Neutrophil (primary cell): ENCODE measurements around the gene CXXC5.

Source experiments
- H3K27ac ChIP-seq: fragments of 200-600 bp; sonication (generic); 2 replicates; pipeline ENCODE4 v1.5.1; 2016; ENCODE audit warnings: mild to moderate bottlenecking, moderate library complexity
- H3K27me3 ChIP-seq: fragments of 200-600 bp; sonication (generic); 2 replicates; pipeline ENCODE4 v1.6.0; 2016; ENCODE audit warnings: mild to moderate bottlenecking
- H3K36me3 ChIP-seq: fragments of 200-600 bp; sonication (generic); 2 replicates; pipeline ENCODE4 v1.5.1; 2017
- H3K4me1 ChIP-seq, 2 experiments: fragments of 200-600 bp in 1 of 2; sonication (generic) in 1 of 2; 1 replicate in 1 of 2; 2 replicates in 1 of 2; pipeline versions ENCODE4 v1.5.1 to v1.6.1; 2013 to 2016; ENCODE audit warnings: low read depth in 1 of 2, low read length in 1 of 2, mild to moderate bottlenecking in 1 of 2, moderate library complexity in 1 of 2; ENCODE audit not compliant: control insufficient read depth in 1 of 2, insufficient read depth in 1 of 2
- H3K4me3 ChIP-seq, 2 experiments: fragments of 200-600 bp in 1 of 2; sonication (generic) in 1 of 2; 1 replicate in 1 of 2; 2 replicates in 1 of 2; pipeline ENCODE4 v1.5.1; 2013 to 2016; ENCODE audit warnings: low read depth in 1 of 2, low read length in 1 of 2, mild to moderate bottlenecking in 1 of 2, moderate library complexity in 1 of 2
- H3K9me3 ChIP-seq: fragments of 200-600 bp; sonication (generic); 2 replicates; pipeline ENCODE4 v1.5.1; 2016
- TF ChIP-seq, protein P1 (sequence below): fragments of 200-600 bp; sonication (generic); IDR thresholded peaks from 2 replicates; pipeline ENCODE4 v1.5.1; 2016; ENCODE audit warnings: antibody characterized with exemption

Gene CXXC5

DNA sequence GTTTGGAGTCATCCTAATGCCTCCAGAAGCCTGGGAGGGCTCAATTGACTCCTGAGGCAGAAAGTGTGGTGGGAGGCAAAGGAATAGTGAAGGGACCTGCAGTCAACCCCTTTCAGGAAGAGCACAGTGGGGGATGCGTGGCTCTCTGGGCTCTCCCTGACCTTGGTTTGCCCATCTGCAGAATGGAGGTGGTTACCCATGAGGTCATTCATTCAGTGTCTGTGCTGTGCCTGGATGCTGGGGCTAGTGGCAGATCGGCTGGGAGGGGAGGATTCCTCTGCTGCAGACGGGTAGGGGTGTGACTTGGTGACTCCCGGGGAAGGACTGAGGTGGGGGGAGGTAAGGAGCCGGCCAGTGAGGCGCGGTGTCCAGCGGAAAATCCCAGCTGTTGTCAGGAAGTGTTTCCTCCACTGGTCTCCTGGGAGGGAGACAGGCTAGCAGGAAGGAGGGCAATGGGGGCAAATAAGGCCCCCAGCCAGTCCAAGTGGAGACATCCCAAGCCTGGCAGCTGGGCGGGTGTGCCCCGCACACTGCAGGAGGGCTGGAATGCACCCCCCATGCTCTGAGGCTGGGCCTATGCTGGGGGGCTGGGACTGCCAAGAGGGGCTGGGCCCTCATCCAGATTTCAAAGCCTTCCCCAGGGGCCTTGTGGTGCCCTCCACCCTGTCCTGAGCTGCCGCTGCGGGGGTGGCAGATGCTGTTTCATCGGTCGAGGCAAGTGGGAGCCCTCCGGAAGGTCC is 10.9 kb downstream of the CXXC5 start:
- H3K4me3 ChIP-seq: no peak overlapping the region
- TF ChIP-seq, protein P1, sequence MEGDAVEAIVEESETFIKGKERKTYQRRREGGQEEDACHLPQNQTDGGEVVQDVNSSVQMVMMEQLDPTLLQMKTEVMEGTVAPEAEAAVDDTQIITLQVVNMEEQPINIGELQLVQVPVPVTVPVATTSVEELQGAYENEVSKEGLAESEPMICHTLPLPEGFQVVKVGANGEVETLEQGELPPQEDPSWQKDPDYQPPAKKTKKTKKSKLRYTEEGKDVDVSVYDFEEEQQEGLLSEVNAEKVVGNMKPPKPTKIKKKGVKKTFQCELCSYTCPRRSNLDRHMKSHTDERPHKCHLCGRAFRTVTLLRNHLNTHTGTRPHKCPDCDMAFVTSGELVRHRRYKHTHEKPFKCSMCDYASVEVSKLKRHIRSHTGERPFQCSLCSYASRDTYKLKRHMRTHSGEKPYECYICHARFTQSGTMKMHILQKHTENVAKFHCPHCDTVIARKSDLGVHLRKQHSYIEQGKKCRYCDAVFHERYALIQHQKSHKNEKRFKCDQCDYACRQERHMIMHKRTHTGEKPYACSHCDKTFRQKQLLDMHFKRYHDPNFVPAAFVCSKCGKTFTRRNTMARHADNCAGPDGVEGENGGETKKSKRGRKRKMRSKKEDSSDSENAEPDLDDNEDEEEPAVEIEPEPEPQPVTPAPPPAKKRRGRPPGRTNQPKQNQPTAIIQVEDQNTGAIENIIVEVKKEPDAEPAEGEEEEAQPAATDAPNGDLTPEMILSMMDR: no peak
- no peak overlapping the region for H3K27ac ChIP-seq
- H3K36me3 ChIP-seq: no peaks in the 10 kb centered on the region
- H3K27me3 ChIP-seq: peaks cover 93% of the 10 kb centered on the region
- no peaks in the 10 kb centered on the region for H3K9me3 ChIP-seq
- peaks cover 3 to 10% of the 10 kb centered on the region in 2 experiments for H3K4me1 ChIP-seq

DNA sequence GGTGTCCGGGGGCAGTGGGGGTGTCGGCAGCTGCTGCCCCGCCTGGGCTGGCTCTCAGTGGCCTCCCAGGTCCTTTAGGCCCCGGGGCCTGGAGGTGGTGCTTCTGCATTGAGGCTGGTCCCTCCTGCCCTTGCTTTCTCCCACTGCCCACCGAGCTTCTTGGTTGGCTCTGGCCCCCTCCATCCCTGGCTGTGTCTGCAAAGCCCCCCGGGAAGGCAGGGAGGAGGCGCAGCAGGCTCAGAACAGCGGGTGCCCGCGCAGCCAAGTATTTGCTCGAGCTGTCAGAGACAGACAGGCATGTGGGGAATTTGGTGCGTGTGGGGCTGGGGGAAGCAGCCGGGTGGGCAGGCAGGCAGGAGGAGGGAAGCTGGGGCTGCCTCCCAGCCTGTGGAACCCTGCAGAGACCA is 11.5 kb downstream of the CXXC5 start:
- Histone ChIP-seq H3K27me3 (peaks cover 93% of the 10 kb centered on the region), H3K4me1 (peaks cover 9 to 14% of the 10 kb centered on the region in 2 experiments), H3K27ac (no peak overlapping the region), H3K36me3 (no peaks in the 10 kb centered on the region), H3K9me3 (no peaks in the 10 kb centered on the region), H3K4me3 (no peak overlapping the region)
- TF ChIP-seq, protein P1: no peak

DNA sequence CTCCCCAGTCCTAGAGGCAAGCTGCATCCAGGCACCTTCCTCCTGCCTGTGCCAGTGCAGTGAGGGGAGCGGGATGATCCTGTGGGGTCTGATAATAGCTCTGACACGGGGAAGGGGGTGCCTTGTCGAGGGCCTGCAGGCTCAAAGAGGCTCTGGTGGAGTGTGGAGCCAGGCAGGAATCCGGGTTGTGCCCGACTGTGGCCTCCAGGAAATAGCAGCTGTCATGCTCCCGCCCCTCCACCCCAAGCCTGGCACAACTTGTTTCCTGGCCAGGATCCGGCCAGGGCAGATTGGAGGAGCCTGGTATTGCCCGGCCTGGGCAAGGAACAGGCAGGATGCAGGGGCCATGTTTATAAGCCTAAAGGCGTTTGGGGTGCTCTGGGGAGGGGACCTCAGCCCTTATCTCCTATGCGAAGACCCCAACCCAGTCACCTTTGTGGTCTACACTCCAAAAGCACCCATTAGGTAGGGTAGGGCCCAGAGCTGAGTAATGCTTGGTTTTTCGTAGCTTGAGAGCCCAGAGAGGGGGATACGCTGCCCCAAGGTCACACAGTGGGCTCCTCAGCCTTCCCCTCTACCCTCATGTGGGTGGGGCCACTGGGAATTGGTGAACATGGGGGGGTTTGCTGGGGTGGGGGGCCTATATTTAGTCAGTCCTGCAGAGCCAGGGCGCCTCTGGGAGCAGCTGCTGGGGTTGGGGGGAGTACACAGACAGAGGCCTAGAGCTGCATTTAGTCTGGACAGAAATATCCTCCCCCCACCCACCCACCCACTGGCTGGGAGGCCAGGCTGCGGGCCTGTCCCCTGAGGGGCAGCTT is 12.2 kb downstream of the CXXC5 start:
- Histone ChIP-seq H3K27ac (no peak overlapping the region), H3K9me3 (no peaks in the 10 kb centered on the region), H3K36me3 (no peaks in the 10 kb centered on the region), H3K4me1 (peaks cover 11 to 14% of the 10 kb centered on the region in 2 experiments), H3K4me3 (no peak overlapping the region), H3K27me3 (peaks cover 93% of the 10 kb centered on the region)
- TF ChIP-seq, protein P1: no peak

DNA sequence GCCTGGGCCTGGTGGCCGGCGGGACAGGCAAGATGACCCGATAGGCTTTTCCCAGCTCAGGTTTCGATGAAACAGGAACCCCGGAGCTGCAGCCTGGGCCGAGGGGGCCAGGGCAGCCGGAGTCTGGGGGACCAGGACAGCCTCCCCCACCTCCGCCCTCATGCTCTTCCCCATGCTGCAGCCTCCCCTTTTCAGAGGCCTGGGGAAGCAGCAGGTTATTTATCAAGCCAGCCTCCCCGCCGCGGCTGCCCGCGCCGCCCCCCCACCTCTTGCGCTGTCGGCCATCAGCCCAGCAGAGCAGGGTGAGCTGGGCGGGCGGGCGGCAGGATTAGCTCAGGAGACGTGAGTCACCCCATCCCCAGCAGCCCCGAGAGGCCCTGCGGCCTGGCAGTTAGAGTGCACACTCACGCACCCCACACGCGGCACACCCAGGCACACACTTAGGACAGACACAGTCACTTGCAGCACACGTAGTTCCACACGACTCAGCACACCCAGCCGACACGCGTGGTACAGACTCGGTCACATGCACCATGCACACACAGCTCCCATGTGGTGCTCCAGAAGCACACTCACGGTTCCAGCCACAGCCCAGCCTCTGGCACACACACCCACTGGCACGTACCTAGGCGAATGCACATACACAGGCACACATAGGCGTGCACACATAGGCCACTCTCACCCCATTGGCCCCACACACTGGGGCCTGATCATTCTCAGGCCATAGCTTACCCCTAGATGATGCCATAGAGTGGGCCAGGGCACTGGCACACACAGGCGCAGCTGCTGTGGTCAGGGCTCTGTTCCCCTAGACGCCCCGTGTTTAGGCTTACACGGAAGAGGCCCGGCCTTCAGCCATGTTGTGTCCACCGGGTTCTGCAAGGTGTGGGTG is 13.0 kb downstream of the CXXC5 start:
- no peak overlapping the region for H3K27ac ChIP-seq
- H3K27me3 ChIP-seq: peaks cover 92% of the 10 kb centered on the region
- TF ChIP-seq, protein P1: no peak
- no peaks in the 10 kb centered on the region for H3K36me3 ChIP-seq
- H3K9me3 ChIP-seq: no peaks in the 10 kb centered on the region
- no peak overlapping the region for H3K4me3 ChIP-seq
- H3K4me1 ChIP-seq: peaks cover 11 to 14% of the 10 kb centered on the region in 2 experiments

DNA sequence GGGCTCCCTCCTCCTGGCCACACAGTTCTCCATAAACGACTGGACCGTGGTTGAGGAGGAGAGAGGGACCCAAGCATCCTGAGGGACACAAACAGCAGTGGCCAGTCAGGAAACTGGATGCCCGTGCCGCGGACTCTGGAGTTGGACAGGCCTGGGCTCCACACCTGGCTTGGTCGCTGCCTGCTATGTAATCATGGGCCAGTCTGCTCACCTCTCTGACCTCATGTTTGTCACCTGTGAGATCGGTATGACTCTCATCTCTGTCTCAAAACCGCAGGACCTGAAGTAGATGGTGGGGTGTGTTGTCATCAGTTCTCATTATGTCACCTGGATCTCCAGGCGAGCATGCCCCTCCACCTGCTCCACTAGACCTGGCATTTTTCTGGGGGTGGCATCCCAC is 14.5 kb downstream of the CXXC5 start:
- no peak overlapping the region for H3K27ac ChIP-seq
- H3K27me3 ChIP-seq: peaks cover 92% of the 10 kb centered on the region
- H3K9me3 ChIP-seq: no peaks in the 10 kb centered on the region
- no peaks in the 10 kb centered on the region for H3K36me3 ChIP-seq
- H3K4me1 ChIP-seq: peaks cover 11 to 14% of the 10 kb centered on the region in 2 experiments
- no peak overlapping the region for H3K4me3 ChIP-seq
- TF ChIP-seq, protein P1: no peak
